Osteocyte (in vitro differentiated cells): ENCODE measurements around the gene RAD17. TPM values are rescaled to one million over a fixed set of nuclear protein-coding genes. Genes with fewer than 3 reads are reported as not detected.
A peak's percentile ranks its signal among the peaks of the same experiment; 100 is the strongest.

Experiments
- DNase-seq: peaks from one replicate; pipeline ENCODE4 v3.0.0; 2021; ENCODE audit warnings: mixed read lengths; ENCODE audit not compliant: unreplicated experiment; ENCODE audit errors: extremely low spot score
- H3K27ac Mint-ChIP-seq: one replicate; pipeline ENCODE4 v1.8.0; 2021; ENCODE audit warnings: mild to moderate bottlenecking, mixed read lengths; ENCODE audit not compliant: unreplicated experiment
- H3K27me3 Mint-ChIP-seq: one replicate; pipeline ENCODE4 v1.8.0; 2021; ENCODE audit warnings: mixed read lengths; ENCODE audit not compliant: unreplicated experiment
- H3K36me3 Mint-ChIP-seq: one replicate; pipeline ENCODE4 v1.8.0; 2021; ENCODE audit warnings: mixed read lengths; ENCODE audit not compliant: unreplicated experiment
- H3K4me1 Mint-ChIP-seq: one replicate; pipeline ENCODE4 v1.8.0; 2021; ENCODE audit warnings: mixed read lengths; ENCODE audit not compliant: unreplicated experiment
- H3K4me3 Mint-ChIP-seq: one replicate; pipeline ENCODE4 v1.8.0; 2021; ENCODE audit warnings: mild to moderate bottlenecking, moderate library complexity, mixed read lengths; ENCODE audit not compliant: unreplicated experiment
- H3K9me3 Mint-ChIP-seq: one replicate; pipeline ENCODE4 v1.8.0; 2021; ENCODE audit warnings: mixed read lengths; ENCODE audit not compliant: unreplicated experiment
- CTCF ChIP-seq: fragments of 200-600 bp; sonication (generic); IDR thresholded peaks from 2 replicates; pipeline ENCODE4 v1.5.0; 2021; ENCODE audit warnings: antibody characterized with exemption, mild to moderate bottlenecking, moderate library complexity
- total RNA-seq: library from RNA; stranded (reverse); gene quantifications from 2 replicates; pipeline ENCODE4 v1.2.1, GENCODE V29; 2021

The RAD17 gene
- total RNA-seq, 1 donor from 2014 or later, result 30.1 TPM

GRCh38 chr5:69404659-69405330 is 35.2 kb downstream of the RAD17 start:
- Mint-ChIP-seq H3K9me3 (no peaks in the 10 kb centered on the region), H3K4me3 (no peak overlapping the region), H3K36me3 (peaks cover 34% of the 10 kb centered on the region), H3K27ac (no peak overlapping the region), H3K27me3 (no peaks in the 10 kb centered on the region), H3K4me1 (no peaks in the 10 kb centered on the region)
- no peak for TF ChIP-seq CTCF
- no peak for DNase-seq

- Mint-ChIP-seq H3K9me3 (no peaks in the 10 kb centered on the region), H3K27ac (no peak within 1 kb of the TSS), H3K36me3 (peaks cover 25% of the 10 kb centered on the region), H3K4me3 (peak within 1 kb of the TSS; percentile 57), H3K4me1 (no peaks in the 10 kb centered on the region), H3K27me3 (no peaks in the 10 kb centered on the region)
- no peak for DNase-seq
- TF ChIP-seq CTCF, result peak; percentile 11
These were observed 45.4 kb downstream of the RAD17 start, which contains the start of gene MARVELD2 for GRCh38 chr5:69414885-69415583. Gene MARVELD2 (plus strand): TSS chr5:69415116. CDS start chr5:69419386, 4,270 bp downstream.

GRCh38 chr5:69415584-69415958 is 46.0 kb downstream of the RAD17 start:
- no peak for DNase-seq
- Mint-ChIP-seq H3K4me1 (no peaks in the 10 kb centered on the region), H3K4me3 (no peak overlapping the region), H3K27ac (no peak overlapping the region), H3K27me3 (no peaks in the 10 kb centered on the region), H3K9me3 (no peaks in the 10 kb centered on the region), H3K36me3 (peaks cover 20% of the 10 kb centered on the region)
- TF ChIP-seq CTCF, result no peak

- DNase-seq, result no peak
- H3K4me3 Mint-ChIP-seq, result no peak overlapping the region
- H3K9me3 Mint-ChIP-seq, result no peaks in the 10 kb centered on the region
- H3K27ac Mint-ChIP-seq, result no peak overlapping the region
- no peak for TF ChIP-seq CTCF
- H3K36me3 Mint-ChIP-seq, result peaks cover 19% of the 10 kb centered on the region
- H3K27me3 Mint-ChIP-seq, result no peaks in the 10 kb centered on the region
- no peaks in the 10 kb centered on the region for H3K4me1 Mint-ChIP-seq
These were observed 46.6 kb downstream of the RAD17 start for GRCh38 chr5:69416180-69416579.

- Mint-ChIP-seq H3K36me3 (peaks cover 15% of the 10 kb centered on the region), H3K27ac (no peak overlapping the region), H3K9me3 (no peaks in the 10 kb centered on the region), H3K4me3 (no peak overlapping the region), H3K4me1 (no peaks in the 10 kb centered on the region), H3K27me3 (no peaks in the 10 kb centered on the region)
- DNase-seq, result no peak
- no peak for TF ChIP-seq CTCF
These were observed 47.1 kb downstream of the RAD17 start for GRCh38 chr5:69416699-69417098.
